Natural killer cell (primary cell): ENCODE data around the gene PSMD6. TPM values are rescaled to one million over a fixed set of nuclear protein-coding genes. Genes with fewer than 3 reads are reported as not detected.
A peak's percentile ranks its signal among the peaks of the same experiment; 100 is the strongest.

Experiments used
- ATAC-seq, 3 donors: fragments of 150-1000 bp in 2 of 3; fragments of 200-7000 bp in 1 of 3; cut with Tn5 transposase; 1 replicate in 1 of 3; 2 replicates in 2 of 3; pipeline ENCODE4 v1.10.0; 2021; ENCODE audit warnings: mild to moderate bottlenecking in 2 of 3, moderate library complexity in 2 of 3
- DNase-seq, 2 donors: peaks; one replicate each; pipeline versions ENCODE4 v3.0.0 to v3.0.0-alpha.2; 2013 to 2021; ENCODE audit warnings: mixed read lengths in 1 of 2
- H3K27ac ChIP-seq: one replicate; pipeline ENCODE4 v1.5.1; 2013; ENCODE audit warnings: mild to moderate bottlenecking, low read length
- H3K27me3 ChIP-seq: one replicate; pipeline ENCODE4 v1.6.1; 2013; ENCODE audit warnings: low read length; ENCODE audit not compliant: control insufficient read depth, insufficient read depth
- H3K36me3 ChIP-seq: one replicate; pipeline ENCODE4 v1.6.1; 2013; ENCODE audit warnings: low read length; ENCODE audit not compliant: control insufficient read depth, insufficient read depth
- H3K4me1 ChIP-seq: one replicate; pipeline ENCODE4 v1.6.1; 2013; ENCODE audit warnings: low read length; ENCODE audit not compliant: control insufficient read depth, insufficient read depth
- H3K4me3 ChIP-seq: one replicate; pipeline ENCODE4 v1.5.1; 2013; ENCODE audit warnings: low read length
- H3K9me3 ChIP-seq: one replicate; pipeline ENCODE4 v1.6.1; 2013; ENCODE audit warnings: low read length; ENCODE audit not compliant: control insufficient read depth, insufficient read depth
- H3K27ac Mint-ChIP-seq, 2 donors: one replicate each; pipeline ENCODE4 v1.8.0; 2022; ENCODE audit warnings: mild to moderate bottlenecking in 2 of 2, mixed read lengths in 2 of 2, moderate library complexity in 1 of 2
- H3K27me3 Mint-ChIP-seq, 2 donors: one replicate each; pipeline ENCODE4 v1.8.0; 2022; ENCODE audit warnings: low read depth in 2 of 2, mixed read lengths in 2 of 2
- H3K36me3 Mint-ChIP-seq: one replicate; pipeline ENCODE4 v1.8.0; 2022; ENCODE audit warnings: mixed read lengths
- H3K4me1 Mint-ChIP-seq, 2 donors: one replicate each; pipeline ENCODE4 v1.8.0; 2022; ENCODE audit warnings: mixed read lengths in 2 of 2
- H3K4me3 Mint-ChIP-seq: one replicate; pipeline ENCODE4 v1.8.0; 2022; ENCODE audit warnings: mild to moderate bottlenecking, moderate library complexity, mixed read lengths
- H3K9me3 Mint-ChIP-seq, 2 donors: one replicate each; pipeline ENCODE4 v1.8.0; 2022; ENCODE audit warnings: mixed read lengths in 2 of 2
- CTCF ChIP-seq: fragments of 200-600 bp; IDR thresholded peaks from one replicate; pipeline ENCODE4 v1.8.0; 2022; ENCODE audit warnings: antibody characterized with exemption
- WGBS: methylation state at CpG from one replicate; pipeline ENCODE4 v1.1.7; 2013; ENCODE audit warnings: missing lambda C conversion rate; ENCODE audit not compliant: insufficient coverage; 5-methylcytosine and 5-hydroxymethylcytosine counted together
- intact Hi-C: fragments of 100-400 bp; cut with micrococcal nuclease; formaldehyde crosslinking; loops from one replicate; pipeline ENCODE4 v1.14.2; 2022
- total RNA-seq, 4 donors: library from RNA; stranded (reverse); fragments of 120-200 nt in 1 of 4; gene quantifications; one replicate each; pipeline versions ENCODE4 v1.2.3 to v1.2.4, GENCODE V29; 2013 to 2022

PSMD6 gene
- total RNA-seq, 3 donors from 2014 or later (not counting 1 experiment from before 2014, with no cell fraction given): 84.4 to 105 (median 102) TPM

- Mint-ChIP-seq H3K9me3 (no peaks in the 10 kb centered on the region), H3K27me3 (peaks cover 37 to 57% of the 10 kb centered on the region in 2 donors), H3K27ac (peak overlapping the region in 1 of 2 donors; percentile 59), H3K4me3 (peak overlapping the region; percentile 86), H3K4me1 (peaks cover 0 to 4% of the 10 kb centered on the region in 2 donors), H3K36me3 (no peaks in the 10 kb centered on the region)
- no peak overlapping the region for H3K27ac ChIP-seq
- intact Hi-C loops: loop anchor here (10.0 kb wide), 1 partner anchor 1704 kb away; no protein-coding TSS in a partner anchor
- peak; percentile 90 to 99 (median 98) for ATAC-seq
- peak overlapping the region; percentile 5 for H3K4me3 ChIP-seq
- no peaks in the 10 kb centered on the region for H3K36me3 ChIP-seq
- no peaks in the 10 kb centered on the region for H3K9me3 ChIP-seq
- peaks cover 7% of the 10 kb centered on the region for H3K4me1 ChIP-seq
- DNase-seq: peak; percentile 52 to 94
- TF ChIP-seq CTCF: peak; percentile 80
- H3K27me3 ChIP-seq: peaks cover 10% of the 10 kb centered on the region
- WGBS: 5% methylated on average over 16 of the region's 16 CpGs
Measured at GRCh38 chr3:64030741-64031140, 7.4 kb upstream of the PSMD6 start.

DNA sequence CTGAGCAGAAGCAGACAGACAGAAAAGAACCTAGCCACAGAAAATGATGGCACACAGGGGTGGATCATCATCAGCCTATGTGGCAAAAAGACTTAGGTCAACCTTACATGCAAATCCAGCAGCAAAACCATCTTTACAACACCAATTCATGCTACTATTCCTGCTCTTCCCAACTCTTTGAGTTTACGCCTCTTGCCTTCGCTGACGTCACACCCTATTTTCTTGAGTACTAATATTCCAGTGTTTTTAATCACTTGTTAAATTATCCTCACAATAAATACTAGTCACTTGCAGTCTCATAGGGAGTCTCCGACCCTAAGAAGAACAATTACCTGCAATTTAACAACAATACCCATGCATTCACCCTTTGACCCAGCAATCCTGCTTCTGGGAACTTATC, 6.0 kb upstream of the PSMD6 start:
- intact Hi-C loops: no loop called here
- Mint-ChIP-seq H3K4me1 (peaks cover 0 to 4% of the 10 kb centered on the region in 2 donors), H3K27ac (no peak overlapping the region), H3K4me3 (no peak overlapping the region), H3K36me3 (no peaks in the 10 kb centered on the region), H3K27me3 (peaks cover 31 to 45% of the 10 kb centered on the region in 2 donors), H3K9me3 (no peaks in the 10 kb centered on the region)
- no peak for TF ChIP-seq CTCF
- Histone ChIP-seq H3K27ac (no peak overlapping the region), H3K4me3 (no peak overlapping the region), H3K27me3 (peaks cover 10% of the 10 kb centered on the region), H3K4me1 (peaks cover 7% of the 10 kb centered on the region), H3K9me3 (no peaks in the 10 kb centered on the region), H3K36me3 (no peaks in the 10 kb centered on the region)
- 82% methylated on average over 4 of the region's 4 CpGs for WGBS
- DNase-seq (no peak), ATAC-seq (no peak)

DNA sequence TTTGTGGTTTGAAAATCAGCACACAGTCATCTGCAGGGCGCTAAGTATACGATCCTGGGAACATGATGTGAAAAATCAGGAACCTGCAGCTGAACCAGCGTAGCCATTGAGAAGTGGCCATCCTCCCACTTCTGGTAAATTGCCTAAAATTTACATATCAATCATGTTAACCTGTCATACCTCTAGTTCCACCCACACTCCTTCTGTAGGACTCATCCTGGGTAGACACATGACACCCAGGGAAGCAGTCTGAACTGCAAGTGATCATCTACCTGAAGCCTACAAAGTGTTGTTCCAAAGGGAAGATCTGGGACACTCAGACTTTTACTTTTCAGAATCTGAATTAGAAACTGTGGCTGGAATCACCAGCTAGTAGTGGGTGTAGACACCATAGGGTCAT, 5.5 kb upstream of the PSMD6 start:
- Mint-ChIP-seq H3K4me3 (no peak overlapping the region), H3K27me3 (peaks cover 29 to 40% of the 10 kb centered on the region in 2 donors), H3K27ac (no peak overlapping the region), H3K9me3 (no peaks in the 10 kb centered on the region), H3K4me1 (peaks cover 2 to 10% of the 10 kb centered on the region in 2 donors), H3K36me3 (no peaks in the 10 kb centered on the region)
- Histone ChIP-seq H3K27ac (no peak overlapping the region), H3K9me3 (no peaks in the 10 kb centered on the region), H3K4me1 (peaks cover 7% of the 10 kb centered on the region), H3K4me3 (no peak overlapping the region), H3K27me3 (peaks cover 6% of the 10 kb centered on the region), H3K36me3 (no peaks in the 10 kb centered on the region)
- DNase-seq (no peak), ATAC-seq (no peak)
- TF ChIP-seq CTCF: no peak
- intact Hi-C loops: no loop called here
- 12% methylated on average over 3 of the region's 3 CpGs for WGBS

DNA sequence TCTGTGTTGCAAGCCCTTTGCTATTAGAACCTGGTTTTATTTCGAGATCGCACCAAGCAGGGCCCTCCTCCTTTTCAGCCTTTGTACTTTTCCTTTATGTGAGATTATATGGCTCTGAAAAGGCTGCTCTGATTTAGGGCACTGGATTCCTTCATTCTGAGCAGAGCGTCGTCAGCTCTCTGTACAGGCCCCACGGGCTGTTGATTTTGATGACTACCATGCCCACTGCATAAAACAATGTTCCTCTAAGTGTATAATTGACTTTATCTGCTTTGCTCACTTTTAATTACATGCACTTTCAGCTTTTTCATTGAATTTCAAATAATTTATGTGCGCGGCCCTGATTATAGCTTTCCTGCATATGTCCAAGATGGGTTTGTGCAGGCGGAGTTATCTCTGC, 4.4 kb upstream of the PSMD6 start:
- Histone ChIP-seq H3K27ac (no peak overlapping the region), H3K9me3 (no peaks in the 10 kb centered on the region), H3K27me3 (peaks cover 6% of the 10 kb centered on the region), H3K4me3 (no peak overlapping the region), H3K4me1 (peaks cover 11% of the 10 kb centered on the region), H3K36me3 (no peaks in the 10 kb centered on the region)
- no peak overlapping the region for H3K27ac Mint-ChIP-seq
- H3K4me1 Mint-ChIP-seq: peaks cover 7 to 13% of the 10 kb centered on the region in 2 donors
- DNase-seq (no peak), ATAC-seq (no peak)
- intact Hi-C loops: no loop called here
- no peaks in the 10 kb centered on the region for H3K9me3 Mint-ChIP-seq
- no peak overlapping the region for H3K4me3 Mint-ChIP-seq
- WGBS: 94% methylated on average over 6 of the region's 8 CpGs
- TF ChIP-seq CTCF: no peak
- H3K27me3 Mint-ChIP-seq: peaks cover 29 to 39% of the 10 kb centered on the region in 2 donors
- H3K36me3 Mint-ChIP-seq: no peaks in the 10 kb centered on the region
